Uterus (tissue), 4 donors: ENCODE measurements around the gene HIVEP3. TPM values are rescaled to one million over a fixed set of nuclear protein-coding genes. Genes with fewer than 3 reads are reported as not detected.
A peak's percentile ranks its signal among the peaks of the same experiment; 100 is the strongest.

Experiments
- DNase-seq, 2 donors: peaks; one replicate each; pipeline ENCODE4 v3.0.0-alpha.2; 2019 to 2020
- H3K27ac ChIP-seq, 2 donors: fragments of 200-600 bp; sonication (generic); 1 replicate in 1 of 2; 2 replicates in 1 of 2; pipeline ENCODE4 v1.5.1; 2016 to 2018
- H3K27me3 ChIP-seq, 2 donors: fragments of 200-600 bp; sonication (generic); one replicate each; pipeline ENCODE4 v1.5.1; 2018 to 2019; ENCODE audit warnings: control low read depth in 1 of 2
- H3K36me3 ChIP-seq, 2 donors: fragments of 200-600 bp; sonication (generic); one replicate each; pipeline ENCODE4 v1.5.1; 2019; ENCODE audit warnings: control low read depth in 1 of 2
- H3K4me1 ChIP-seq, 2 donors: fragments of 200-600 bp; sonication (generic); one replicate each; pipeline ENCODE4 v1.5.1; 2018 to 2019; ENCODE audit warnings: control low read depth in 1 of 2
- H3K4me3 ChIP-seq, 2 donors: fragments of 200-600 bp; sonication (generic); 1 replicate in 1 of 2; 2 replicates in 1 of 2; pipeline ENCODE4 v1.5.1; 2018 to 2019; ENCODE audit warnings: mild to moderate bottlenecking in 1 of 2
- H3K9me3 ChIP-seq, 2 donors: fragments of 200-600 bp; sonication (generic); one replicate each; pipeline ENCODE4 v1.5.1; 2019; ENCODE audit warnings: control low read depth in 1 of 2
- POLR2A ChIP-seq, 2 donors: fragments of 450-650 bp; IDR thresholded peaks; one replicate each; pipeline ENCODE4 v1.6.1; 2016; ENCODE audit warnings: antibody characterized with exemption in 2 of 2, mild to moderate bottlenecking in 1 of 2, moderate library complexity in 1 of 2
- intact Hi-C: fragments of 100-400 bp; cut with DNase I; formaldehyde crosslinking; loops from one replicate; pipeline ENCODE4 v1.15.1; 2023; ENCODE audit warnings: low total_unique reads
- total RNA-seq, 4 donors: library from RNA; depleted of rRNA in 3 of 4; stranded (reverse); fragments of >200 nt in 3 of 4; gene quantifications; one replicate each; pipeline versions ENCODE4 v1.1.0 to v1.2.4, GENCODE V29; 2014 to 2023
- TF ChIP-seq, protein P1 (sequence below), 4 experiments: fragments of 200-600 bp in 2 of 4; fragments of 450-650 bp in 2 of 4; sonication (generic) in 2 of 4; IDR thresholded peaks; one replicate each; pipeline ENCODE4 v1.5.1; 2016 to 2019; ENCODE audit warnings: antibody characterized with exemption in 4 of 4, mild to moderate bottlenecking in 2 of 4, moderate library complexity in 1 of 4
- donor health status: DM: yes; HTN: yes; CAD: no.

The HIVEP3 gene
- total RNA-seq, 4 donors from 2014 or later: 0.51 to 7.6 (median 2.9) TPM

DNA sequence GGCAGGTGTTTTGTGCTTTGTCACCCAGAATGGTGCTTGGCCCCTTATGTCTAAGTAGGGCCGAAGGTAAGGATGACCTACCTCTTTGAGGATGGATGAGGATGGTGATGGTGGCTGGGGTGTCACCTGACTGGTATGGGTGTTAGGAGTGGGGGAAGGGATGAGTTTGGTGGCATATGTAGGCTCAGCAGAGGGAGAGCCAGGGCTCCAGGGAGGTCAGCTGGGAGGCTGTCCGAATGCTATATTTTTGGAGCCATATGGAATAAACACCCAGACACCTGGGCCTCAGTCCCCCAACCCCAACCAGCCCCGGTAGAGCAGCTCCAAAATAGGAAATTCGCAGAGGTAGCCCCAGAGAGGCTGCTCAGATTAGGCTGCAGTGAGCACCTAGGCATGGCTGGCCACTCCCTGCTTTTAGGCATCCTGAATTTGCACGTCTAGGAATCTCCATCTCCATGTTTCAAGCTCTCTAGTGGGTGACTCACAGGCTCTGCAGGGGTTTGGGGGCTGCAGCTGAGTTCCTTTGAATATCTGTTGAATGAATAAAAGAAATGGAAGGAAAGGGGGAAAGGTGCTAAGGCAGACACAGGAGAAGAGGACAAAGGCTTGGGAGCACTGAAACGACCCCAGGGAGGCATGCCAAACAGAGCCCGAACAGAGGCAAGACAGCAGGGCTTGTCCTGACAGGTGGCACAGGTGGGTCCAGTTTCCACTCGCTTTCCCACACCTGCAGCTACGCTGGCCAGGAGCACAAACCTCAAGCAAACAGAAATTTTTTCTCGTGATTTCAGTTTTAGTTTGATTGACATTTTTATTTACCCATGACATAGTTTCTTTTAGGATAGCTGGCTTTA lies 299.0 kb downstream of the HIVEP3 start:
- intact Hi-C loops: no loop called here
- Histone ChIP-seq H3K27me3 (no peaks in the 10 kb centered on the region), H3K4me3 (no peak overlapping the region), H3K27ac (no peak overlapping the region), H3K9me3 (no peaks in the 10 kb centered on the region), H3K4me1 (no peaks in the 10 kb centered on the region), H3K36me3 (no peaks in the 10 kb centered on the region)
- DNase-seq: no peak
- TF ChIP-seq POLR2A (IDR thresholded peaks at IDR 0.05): no peak

DNA sequence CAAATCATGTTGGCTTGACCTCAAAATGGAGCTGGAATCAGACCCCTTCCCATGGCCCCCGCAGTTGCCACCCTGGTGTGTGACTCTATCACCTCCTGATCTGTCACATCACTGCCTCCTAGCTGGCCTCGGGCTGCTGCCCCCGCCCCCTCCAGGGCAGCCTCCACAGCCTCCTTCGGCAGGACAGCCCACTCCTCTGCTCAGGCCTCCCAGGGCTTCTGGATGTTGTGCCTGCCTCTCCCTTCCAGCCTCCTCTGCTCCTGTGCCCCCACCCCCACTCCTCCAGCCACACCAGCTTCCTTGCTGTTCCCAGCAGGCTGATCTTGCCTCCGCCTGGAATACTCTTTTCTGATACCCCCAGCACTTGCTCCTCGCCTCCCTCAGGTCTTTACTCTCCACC lies 299.9 kb downstream of the HIVEP3 start:
- TF ChIP-seq, protein P1, sequence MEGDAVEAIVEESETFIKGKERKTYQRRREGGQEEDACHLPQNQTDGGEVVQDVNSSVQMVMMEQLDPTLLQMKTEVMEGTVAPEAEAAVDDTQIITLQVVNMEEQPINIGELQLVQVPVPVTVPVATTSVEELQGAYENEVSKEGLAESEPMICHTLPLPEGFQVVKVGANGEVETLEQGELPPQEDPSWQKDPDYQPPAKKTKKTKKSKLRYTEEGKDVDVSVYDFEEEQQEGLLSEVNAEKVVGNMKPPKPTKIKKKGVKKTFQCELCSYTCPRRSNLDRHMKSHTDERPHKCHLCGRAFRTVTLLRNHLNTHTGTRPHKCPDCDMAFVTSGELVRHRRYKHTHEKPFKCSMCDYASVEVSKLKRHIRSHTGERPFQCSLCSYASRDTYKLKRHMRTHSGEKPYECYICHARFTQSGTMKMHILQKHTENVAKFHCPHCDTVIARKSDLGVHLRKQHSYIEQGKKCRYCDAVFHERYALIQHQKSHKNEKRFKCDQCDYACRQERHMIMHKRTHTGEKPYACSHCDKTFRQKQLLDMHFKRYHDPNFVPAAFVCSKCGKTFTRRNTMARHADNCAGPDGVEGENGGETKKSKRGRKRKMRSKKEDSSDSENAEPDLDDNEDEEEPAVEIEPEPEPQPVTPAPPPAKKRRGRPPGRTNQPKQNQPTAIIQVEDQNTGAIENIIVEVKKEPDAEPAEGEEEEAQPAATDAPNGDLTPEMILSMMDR (IDR thresholded peaks at IDR 0.05): no peak
- no peak for TF ChIP-seq POLR2A (IDR thresholded peaks at IDR 0.05)
- intact Hi-C loops: no loop called here
- no peak overlapping the region for H3K27ac ChIP-seq
- H3K9me3 ChIP-seq: no peaks in the 10 kb centered on the region
- no peak overlapping the region for H3K4me3 ChIP-seq
- H3K27me3 ChIP-seq: no peaks in the 10 kb centered on the region
- H3K36me3 ChIP-seq: no peaks in the 10 kb centered on the region
- peaks cover 0 to 3% of the 10 kb centered on the region in 2 donors for H3K4me1 ChIP-seq
- DNase-seq: no peak

DNA sequence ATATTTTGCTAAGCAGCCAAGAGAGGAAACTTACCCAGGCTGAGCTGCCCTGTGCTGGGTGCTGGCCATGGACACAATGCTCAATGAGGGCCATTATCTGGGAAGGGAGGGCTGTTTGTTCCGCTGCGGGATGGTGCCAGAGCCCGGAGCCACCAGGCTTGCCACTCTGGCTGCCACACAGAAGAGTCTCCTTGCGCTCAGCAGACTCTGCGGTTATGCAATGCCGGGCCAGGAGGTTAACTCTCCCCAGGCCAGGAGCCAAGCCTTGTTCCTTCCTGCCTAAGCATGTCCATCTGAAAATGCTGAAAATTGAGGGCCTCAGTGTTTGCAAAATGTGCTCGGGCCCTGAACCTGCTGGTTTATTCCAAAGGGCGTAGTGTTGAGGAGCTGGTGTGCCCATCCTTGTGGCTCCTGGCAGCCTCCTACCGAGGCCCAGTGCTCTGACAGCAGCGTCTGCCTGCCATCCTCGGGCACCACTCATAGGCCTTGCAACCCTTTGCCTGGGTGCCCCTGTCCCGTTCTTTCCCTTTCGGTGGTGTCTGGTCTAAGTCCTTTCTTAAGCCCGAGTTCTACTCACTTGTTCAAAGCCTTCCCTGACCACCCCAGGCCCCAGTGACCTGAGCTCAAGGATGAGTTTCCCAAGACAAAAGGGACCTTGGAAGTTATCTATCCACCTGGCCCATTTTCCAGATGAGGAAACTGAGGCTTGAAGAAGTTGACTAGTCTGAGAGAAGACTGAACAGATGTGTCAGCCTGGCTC lies 300.5 kb downstream of the HIVEP3 start:
- intact Hi-C loops: no loop called here
- no peaks in the 10 kb centered on the region for H3K36me3 ChIP-seq
- TF ChIP-seq POLR2A (IDR thresholded peaks at IDR 0.05): no peak
- H3K4me1 ChIP-seq: peaks cover 0 to 5% of the 10 kb centered on the region in 2 donors
- H3K9me3 ChIP-seq: no peaks in the 10 kb centered on the region
- peak; percentile 68 to 78 for DNase-seq
- no peaks in the 10 kb centered on the region for H3K27me3 ChIP-seq
- H3K27ac ChIP-seq: no peak overlapping the region
- no peak overlapping the region for H3K4me3 ChIP-seq

DNA sequence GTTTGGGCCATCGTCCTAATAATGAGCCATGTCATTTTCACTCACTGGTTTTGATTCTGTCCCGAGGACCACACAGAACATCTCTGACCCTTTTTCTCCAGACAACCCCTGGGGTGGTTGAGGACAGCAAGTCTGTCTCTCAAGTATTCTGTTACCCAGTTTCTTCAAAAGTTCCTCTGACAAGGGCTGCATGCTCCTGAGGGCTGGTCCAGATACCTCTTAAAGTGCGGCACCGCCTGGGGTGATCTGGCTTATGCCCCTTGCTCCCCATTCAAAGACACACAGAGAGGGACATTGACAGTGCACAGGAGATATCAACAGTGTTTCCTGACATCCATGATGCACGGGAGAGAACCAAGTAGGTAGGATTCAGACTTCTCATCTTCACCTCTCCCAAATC lies 301.4 kb downstream of the HIVEP3 start:
- H3K36me3 ChIP-seq: no peaks in the 10 kb centered on the region
- no peak overlapping the region for H3K4me3 ChIP-seq
- H3K4me1 ChIP-seq: peaks cover 0 to 5% of the 10 kb centered on the region in 2 donors
- intact Hi-C loops: no loop called here
- H3K27ac ChIP-seq: no peak overlapping the region
- no peak for TF ChIP-seq POLR2A (IDR thresholded peaks at IDR 0.05)
- TF ChIP-seq, protein P1 (IDR thresholded peaks at IDR 0.05): no peak
- no peak for DNase-seq
- no peaks in the 10 kb centered on the region for H3K9me3 ChIP-seq
- H3K27me3 ChIP-seq: no peaks in the 10 kb centered on the region

DNA sequence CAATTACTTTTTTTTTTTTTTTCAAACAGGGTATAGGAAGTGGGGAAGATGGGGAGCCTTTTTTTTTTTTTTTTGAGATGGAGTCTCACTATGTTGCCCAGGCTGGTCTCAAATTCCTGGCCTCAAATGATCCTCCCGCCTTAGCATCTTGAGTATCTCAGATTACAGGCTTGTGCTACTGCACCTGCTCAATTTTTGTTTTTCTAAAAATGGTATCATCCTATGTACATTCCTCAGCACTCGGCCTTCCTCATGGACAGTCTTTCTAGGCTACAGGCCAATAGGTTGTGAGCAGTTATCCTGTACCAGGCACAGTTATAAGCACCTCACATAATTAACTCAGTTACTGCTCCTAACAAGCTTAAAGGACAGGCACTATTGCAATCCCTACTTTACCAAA lies 302.2 kb downstream of the HIVEP3 start:
- no peaks in the 10 kb centered on the region for H3K27me3 ChIP-seq
- H3K9me3 ChIP-seq: no peaks in the 10 kb centered on the region
- TF ChIP-seq, protein P1 (IDR thresholded peaks at IDR 0.05): no peak
- TF ChIP-seq POLR2A (IDR thresholded peaks at IDR 0.05): no peak
- H3K27ac ChIP-seq: no peak overlapping the region
- no peak for DNase-seq
- H3K36me3 ChIP-seq: no peaks in the 10 kb centered on the region
- peaks cover 0 to 5% of the 10 kb centered on the region in 2 donors for H3K4me1 ChIP-seq
- no peak overlapping the region for H3K4me3 ChIP-seq
- intact Hi-C loops: no loop called here

DNA sequence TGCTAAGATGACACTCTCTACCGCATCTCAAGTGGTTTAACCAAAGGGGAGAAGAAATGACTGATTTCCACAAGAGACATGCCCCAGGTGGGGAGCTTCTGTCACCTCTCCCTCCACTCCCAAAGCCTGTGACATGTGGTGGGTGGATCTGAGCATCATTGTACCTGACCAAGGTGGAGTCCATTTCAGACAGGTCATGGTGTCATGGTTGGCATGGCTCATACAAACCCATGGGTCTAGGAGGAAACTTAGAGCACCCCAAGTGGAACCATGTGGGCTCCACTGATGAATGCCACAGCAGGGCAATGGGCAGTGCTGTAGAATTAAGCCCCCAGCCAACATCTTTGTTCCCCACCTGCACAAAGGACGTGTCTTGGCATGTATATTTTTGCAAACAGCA lies 302.7 kb downstream of the HIVEP3 start:
- no peaks in the 10 kb centered on the region for H3K9me3 ChIP-seq
- no peak overlapping the region for H3K4me3 ChIP-seq
- no peaks in the 10 kb centered on the region for H3K27me3 ChIP-seq
- TF ChIP-seq, protein P1 (IDR thresholded peaks at IDR 0.05): no peak
- TF ChIP-seq POLR2A (IDR thresholded peaks at IDR 0.05): no peak
- intact Hi-C loops: no loop called here
- H3K27ac ChIP-seq: no peak overlapping the region
- DNase-seq: no peak
- H3K4me1 ChIP-seq: peaks cover 0 to 5% of the 10 kb centered on the region in 2 donors
- H3K36me3 ChIP-seq: no peaks in the 10 kb centered on the region
